ENCODE measurements around the gene SCP2.

Gene SCP2
- 58.2 to 70.1 reads per million in 2 experiments for total RNA-seq

DNA sequence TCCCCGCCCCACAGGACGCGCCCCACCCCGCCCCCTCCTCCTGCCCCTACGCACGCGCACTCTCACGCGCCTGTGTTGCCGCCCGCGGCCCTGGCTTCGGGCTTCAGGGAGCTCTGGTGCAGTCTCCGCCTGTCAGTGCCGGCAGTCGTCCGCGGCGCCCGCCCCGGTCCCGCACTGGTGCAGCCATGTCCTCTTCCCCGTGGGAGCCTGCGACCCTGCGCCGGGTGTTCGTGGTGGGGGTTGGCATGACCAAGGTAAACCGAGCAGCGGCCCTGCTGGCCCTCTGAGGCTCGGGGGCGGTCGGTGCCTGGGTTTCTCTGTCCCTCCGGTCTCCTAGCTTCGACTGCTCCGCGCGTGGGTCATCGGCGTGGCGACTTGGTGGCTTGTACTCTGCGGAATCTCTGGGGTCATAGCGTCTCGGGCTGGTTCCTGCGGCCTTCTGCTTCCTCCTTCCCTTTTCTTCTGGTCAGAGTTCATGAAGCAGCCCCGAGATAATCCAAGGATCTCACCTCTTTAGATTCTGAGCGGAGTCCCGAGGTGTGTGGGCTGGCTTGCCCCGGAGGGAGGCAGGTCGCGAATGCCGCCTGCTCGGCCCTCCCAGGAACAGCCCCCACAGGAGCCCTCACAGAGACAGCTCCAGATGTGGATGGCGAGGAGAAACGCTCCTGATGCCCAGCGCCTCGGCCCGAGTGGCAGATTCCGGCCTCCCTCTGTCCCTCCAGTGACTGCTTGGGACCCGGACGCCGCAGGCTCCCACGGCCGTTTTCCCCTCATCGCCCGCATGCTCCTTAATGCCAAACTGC lies at the start of gene SCP2:
TSS of gene SCP2 (plus strand) at position 65 of the 803 bp plus-strand sequence. CDS start at position 186, 121 bp downstream.
- DNase-seq (ENCODE audit: low read depth), result peak; percentile 71

- DNase-seq (ENCODE audit: low read depth), result no peak
Measured at GRCh38 chr1:52877554-52877953, 49.5 kb upstream of the SCP2 start.

DNA sequence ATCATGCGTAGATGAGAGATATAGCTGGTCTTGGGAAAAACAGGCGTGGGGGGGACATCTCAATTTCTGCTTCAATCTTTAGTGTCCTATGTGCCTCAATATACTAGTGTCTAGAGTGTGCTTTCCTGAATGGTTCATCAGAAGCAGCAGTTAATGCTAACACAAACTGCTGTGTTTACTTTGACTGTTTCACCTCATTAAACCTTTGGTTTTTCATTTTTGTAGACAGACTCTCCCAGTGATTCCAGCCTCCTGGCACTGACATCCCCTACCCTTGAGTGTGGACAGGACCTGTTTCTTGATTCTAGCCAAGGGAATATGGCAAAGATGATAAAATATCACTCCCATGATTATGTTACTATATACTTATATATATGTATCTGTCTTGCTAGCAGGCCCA lies 46.9 kb upstream of the SCP2 start:
- no peak for DNase-seq (ENCODE audit: low read depth)

DNA sequence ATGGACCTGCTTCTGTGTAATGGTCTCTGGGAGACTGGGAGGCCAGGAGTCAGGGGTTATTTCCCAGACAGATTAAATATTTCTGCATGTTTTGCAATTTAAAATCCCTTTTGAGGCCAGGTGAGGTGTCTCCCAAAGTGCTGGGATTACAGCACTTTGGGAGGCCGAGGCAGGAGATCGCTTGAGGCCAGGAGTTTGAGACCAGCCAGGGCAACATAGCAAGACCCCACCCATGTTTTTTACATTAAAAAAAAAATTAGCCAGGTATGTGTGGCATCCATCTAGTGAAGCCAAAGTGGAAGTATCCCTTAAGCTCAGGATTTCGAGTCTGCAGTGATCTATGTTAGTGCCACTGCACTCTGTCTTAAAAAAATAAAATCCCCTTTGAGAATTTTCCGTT lies 39.6 kb upstream of the SCP2 start:
- no peak for DNase-seq (ENCODE audit: low read depth)

DNA sequence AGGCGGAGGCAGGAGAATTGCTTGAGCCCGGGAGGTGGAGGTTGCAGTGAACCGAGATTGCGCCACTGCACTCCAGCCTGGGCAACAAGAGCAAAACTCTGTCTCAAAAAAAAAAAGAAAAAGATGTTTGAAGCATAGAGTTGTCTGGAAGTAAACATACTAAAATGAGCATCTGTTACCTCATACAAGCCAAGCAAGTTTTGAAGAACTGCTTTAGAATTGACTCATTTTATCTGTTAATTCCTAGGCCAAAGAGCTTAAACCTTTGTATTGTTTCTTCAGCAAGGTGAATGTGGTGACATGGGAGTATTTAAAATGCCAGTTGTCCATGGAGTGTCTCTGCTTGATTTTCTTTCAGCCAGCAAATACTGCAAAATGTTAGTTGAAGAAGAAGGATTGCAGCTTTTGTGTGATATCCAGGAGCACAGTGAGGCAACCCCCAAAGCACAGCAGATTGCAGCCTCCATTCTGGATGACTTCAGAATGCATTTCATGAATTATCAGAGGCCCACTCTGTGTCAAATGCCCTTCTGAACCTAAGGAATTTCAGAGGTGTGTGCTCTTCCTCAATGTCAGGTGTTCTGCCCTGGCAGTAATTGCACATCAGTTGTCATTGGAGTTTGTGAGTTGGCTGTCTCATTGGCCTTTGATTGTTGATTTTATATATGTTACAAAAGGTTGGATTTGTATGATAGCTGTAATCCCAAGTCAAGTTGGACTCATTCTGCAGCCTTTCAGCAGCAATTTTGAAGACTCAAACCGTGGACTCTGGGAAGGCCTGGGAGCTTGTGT lies 34.5 kb upstream of the SCP2 start:
- no peak for DNase-seq (ENCODE audit: low read depth)

DNA sequence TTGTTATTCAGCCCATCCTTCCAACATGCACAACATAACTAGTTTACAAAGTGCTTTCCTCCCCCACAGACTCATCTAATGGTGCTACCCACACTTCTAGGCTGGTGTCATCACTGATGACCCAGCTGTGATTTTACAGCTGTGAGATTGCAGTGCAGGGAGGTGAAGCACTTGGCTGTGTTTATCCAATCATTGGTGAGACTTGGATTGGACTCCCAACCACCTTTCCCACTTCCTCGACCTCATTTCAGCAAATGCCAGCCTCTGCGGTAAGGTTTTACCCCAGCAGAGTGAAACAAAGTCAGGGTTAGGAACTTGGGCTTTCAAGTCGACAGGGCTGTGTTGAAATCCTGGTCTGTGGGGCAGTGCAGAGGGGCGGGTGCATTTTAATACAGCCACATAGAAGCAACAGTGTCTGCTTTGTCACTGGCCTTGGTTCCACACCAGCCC lies 27.6 kb upstream of the SCP2 start:
- DNase-seq (ENCODE audit: low read depth), result no peak

DNA sequence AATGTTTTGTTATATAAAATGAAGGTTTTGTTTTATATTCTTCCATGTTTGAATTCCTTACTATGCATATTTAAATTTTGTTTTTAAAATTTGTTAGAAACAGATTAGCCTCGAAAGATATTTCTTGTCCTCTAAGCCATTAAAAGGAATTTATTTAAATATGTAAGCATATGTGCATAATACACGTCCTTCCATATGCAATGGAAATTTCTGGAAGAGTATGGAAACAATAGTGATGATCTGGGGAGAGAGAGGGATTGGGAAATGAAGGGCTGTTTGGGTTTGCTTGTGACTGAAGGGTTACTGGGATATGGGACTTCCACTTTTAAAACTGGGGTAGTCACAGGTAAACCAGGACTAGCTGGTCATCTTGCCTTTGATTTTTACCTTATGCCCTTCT lies 26.7 kb upstream of the SCP2 start:
- DNase-seq (ENCODE audit: low read depth), result no peak

- no peak for DNase-seq (ENCODE audit: low read depth)
Measured at GRCh38 chr1:52901384-52901783, 25.7 kb upstream of the SCP2 start.

- DNase-seq (ENCODE audit: low read depth), result no peak
Measured at GRCh38 chr1:52904208-52904926, 22.7 kb upstream of the SCP2 start.

DNA sequence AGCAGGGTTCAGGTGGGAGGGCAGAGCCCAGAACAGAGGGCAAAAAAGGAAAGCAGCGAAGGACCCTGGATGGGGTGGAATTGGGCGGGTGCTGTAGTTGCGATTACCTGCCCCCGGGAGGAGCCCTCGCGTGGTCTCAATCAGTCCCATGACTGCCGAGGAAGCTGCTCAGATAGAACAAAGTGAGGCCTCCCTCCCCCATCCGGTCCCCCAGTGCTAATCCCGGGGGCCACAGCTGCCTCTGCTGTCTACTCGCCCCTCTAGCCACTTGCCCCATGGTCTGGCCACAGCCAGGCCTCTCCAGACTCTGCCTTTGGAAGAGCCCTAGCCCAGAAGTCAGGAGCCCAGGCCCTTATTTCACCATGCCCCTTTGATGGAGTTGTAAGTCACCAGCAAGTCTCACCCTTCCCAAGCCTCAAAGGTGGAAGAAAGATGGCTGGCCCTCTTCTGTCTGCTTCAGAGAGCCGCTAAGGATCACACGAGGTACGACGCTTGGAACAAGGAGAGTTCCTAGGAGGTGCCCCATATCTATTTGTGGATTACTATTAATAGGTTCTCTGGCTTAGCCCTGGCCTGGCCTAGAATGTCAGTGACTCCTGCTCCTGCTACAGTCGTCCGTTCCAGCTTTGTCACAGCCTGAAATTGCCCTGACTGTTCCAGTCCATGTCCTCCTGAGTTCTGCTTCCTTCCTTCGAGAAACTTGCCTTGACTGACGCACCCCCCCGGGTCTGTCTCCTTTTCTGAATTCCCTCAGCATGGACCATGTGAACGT lies 22.0 kb upstream of the SCP2 start:
- DNase-seq (ENCODE audit: low read depth), result no peak

DNA sequence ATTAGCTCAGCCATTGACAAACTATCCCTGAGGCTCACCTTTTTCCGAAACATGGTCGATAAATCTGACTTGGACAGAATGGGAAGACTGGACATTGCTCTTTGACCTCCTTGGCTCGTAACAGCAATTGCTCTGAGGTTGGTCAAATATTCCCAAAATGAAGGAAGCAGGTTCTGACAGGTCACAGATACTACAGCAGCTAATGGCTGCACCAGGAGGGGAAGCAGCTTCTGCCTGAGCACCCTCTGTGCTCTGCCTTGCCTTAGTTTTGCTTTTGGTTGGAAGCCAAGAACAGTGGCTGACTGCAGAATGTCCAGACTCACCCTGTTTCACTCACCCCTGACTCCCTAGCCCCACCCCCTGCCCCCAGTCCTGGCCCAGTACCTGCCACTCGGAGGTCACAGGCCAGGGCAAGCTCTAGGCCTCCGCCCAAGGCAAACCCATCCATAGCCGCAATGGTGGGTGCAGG lies 20.9 kb upstream of the SCP2 start:
- DNase-seq (ENCODE audit: low read depth), result no peak

DNA sequence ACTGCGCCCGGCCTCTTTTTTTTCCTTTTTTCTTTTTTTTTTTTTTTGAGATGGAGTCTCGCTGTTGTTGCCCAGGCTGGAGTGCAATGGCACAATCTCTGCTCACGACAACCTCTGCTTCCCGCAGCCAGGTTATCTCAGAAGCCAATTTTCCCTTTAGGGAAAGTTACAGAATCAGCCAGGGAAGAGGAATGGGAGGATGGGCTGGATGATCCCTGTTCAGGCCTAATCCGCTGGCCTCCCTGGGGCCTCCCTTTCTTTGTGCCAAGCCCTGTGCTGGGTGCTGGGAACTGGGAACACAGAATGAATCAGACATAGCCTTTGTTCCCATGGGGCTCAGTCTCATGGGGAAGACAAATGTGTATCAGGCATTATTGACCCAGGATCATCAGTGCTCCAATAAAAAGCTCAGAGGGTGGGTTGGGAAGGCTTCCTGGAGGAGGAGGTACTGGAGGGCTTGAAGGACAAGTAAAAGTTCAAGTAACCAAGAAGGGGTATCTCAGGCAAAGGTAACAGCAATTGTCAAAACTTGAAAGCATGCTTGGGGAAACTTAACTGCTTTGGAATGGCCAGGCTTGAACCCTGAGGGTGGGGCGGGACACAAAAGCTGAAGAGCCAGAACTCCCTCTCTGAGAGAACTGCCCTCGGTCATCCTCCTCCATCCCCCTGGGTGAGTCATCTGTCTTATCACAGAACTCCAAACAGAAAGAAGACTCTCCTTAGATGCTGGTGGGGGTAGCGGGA lies 19.8 kb upstream of the SCP2 start:
- no peak for DNase-seq (ENCODE audit: low read depth)

DNA sequence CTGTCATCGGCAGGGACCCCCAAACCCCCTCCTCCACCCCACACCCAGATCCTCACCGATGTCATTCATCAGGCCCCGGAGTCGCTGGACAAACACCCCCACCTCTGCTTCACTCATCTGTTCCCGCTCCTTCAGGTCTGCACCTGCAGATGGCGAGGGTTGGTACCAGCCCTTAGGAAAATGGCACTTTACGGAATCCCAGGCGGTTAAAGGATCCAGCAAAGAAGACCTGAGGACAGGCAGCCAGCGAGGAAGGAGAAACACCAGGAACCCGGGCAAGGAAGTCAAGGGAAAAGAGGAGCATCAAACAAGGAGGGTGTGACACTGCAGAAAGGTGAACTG lies 19.3 kb upstream of the SCP2 start:
- no peak for DNase-seq (ENCODE audit: low read depth)

- DNase-seq (ENCODE audit: low read depth), result no peak
Measured at GRCh38 chr1:52911541-52911940, 15.5 kb upstream of the SCP2 start.

GRCh38 chr1:52913014-52913413 lies 14.1 kb upstream of the SCP2 start:
- DNase-seq (ENCODE audit: low read depth), result no peak

GRCh38 chr1:52913537-52913936 lies 13.5 kb upstream of the SCP2 start:
- DNase-seq (ENCODE audit: low read depth), result no peak

- no peak for DNase-seq (ENCODE audit: low read depth)
Measured at GRCh38 chr1:52914463-52914862, 12.6 kb upstream of the SCP2 start.

- no peak for DNase-seq (ENCODE audit: low read depth)
Measured at GRCh38 chr1:52915211-52915854, 11.7 kb upstream of the SCP2 start.

GRCh38 chr1:52915855-52916220 lies 11.2 kb upstream of the SCP2 start:
- no peak for DNase-seq (ENCODE audit: low read depth)

- DNase-seq (ENCODE audit: low read depth), result no peak
Measured at GRCh38 chr1:52916241-52916975, 10.7 kb upstream of the SCP2 start.
